ENCODE measurements around the gene IFIT5. TPM values are rescaled to one million over a fixed set of nuclear protein-coding genes. Genes with fewer than 3 reads are reported as not detected.

IFIT5 gene
- polyA plus RNA-seq, result 10 to 100 TPM in 1 of 4 donors, 1 to 10 TPM in 3; 4.5 to 12.9 (median 7.9) TPM
- long read RNA-seq, donor 1, full-length matches to known transcripts, result 23 of 23 reads
- long read RNA-seq, donor 1, partial matches to known transcripts, result 0 of 23 reads
- long read RNA-seq, donor 1, other reads (novel, unspliced or antisense), result 0 of 23 reads
- long read RNA-seq, donor 2, full-length matches to known transcripts, result 6 of 6 reads
- long read RNA-seq, donor 2, partial matches to known transcripts, result 0 of 6 reads
- long read RNA-seq, donor 2, other reads (novel, unspliced or antisense), result 0 of 6 reads
- long read RNA-seq, donor 3, full-length matches to known transcripts, result 8 of 8 reads
- long read RNA-seq, donor 3, partial matches to known transcripts, result 0 of 8 reads
- long read RNA-seq, donor 3, other reads (novel, unspliced or antisense), result 0 of 8 reads
- long read RNA-seq, donor 4, full-length matches to known transcripts, result 1 of 1 reads
- long read RNA-seq, donor 4, partial matches to known transcripts, result 0 of 1 reads
- long read RNA-seq, donor 4, other reads (novel, unspliced or antisense), result 0 of 1 reads
- long read RNA-seq, donor 5, full-length matches to known transcripts, result 1 of 1 reads
- long read RNA-seq, donor 5, partial matches to known transcripts, result 0 of 1 reads
- long read RNA-seq, donor 5, other reads (novel, unspliced or antisense), result 0 of 1 reads
- long read RNA-seq, donor 6, full-length matches to known transcripts, result 10 of 10 reads
- long read RNA-seq, donor 6, partial matches to known transcripts, result 0 of 10 reads
- long read RNA-seq, donor 6, other reads (novel, unspliced or antisense), result 0 of 10 reads
- long read RNA-seq, donor 7, result 0 reads
- long read RNA-seq, donor 8, result 0 reads
- long read RNA-seq, donor 9, full-length matches to known transcripts, result 2 of 2 reads
- long read RNA-seq, donor 9, partial matches to known transcripts, result 0 of 2 reads
- long read RNA-seq, donor 9, other reads (novel, unspliced or antisense), result 0 of 2 reads
- long read RNA-seq, donor 10, full-length matches to known transcripts, result 8 of 8 reads
- long read RNA-seq, donor 10, partial matches to known transcripts, result 0 of 8 reads
- long read RNA-seq, donor 10, other reads (novel, unspliced or antisense), result 0 of 8 reads

- Histone ChIP-seq H3K27me3 (ENCODE audit: control insufficient read depth in 3 of 3, insufficient read depth in 3 of 3, low read length in 3 of 3) (no peaks in the 10 kb centered on the region), H3K4me1 (ENCODE audit: control insufficient read depth in 3 of 3, insufficient read depth in 2 of 3, low read depth in 1 of 3, low read length in 2 of 3) (peaks cover 0 to 20% (median 16%) of the 10 kb centered on the region in 3 donors), H3K27ac (ENCODE audit: low read depth in 1 of 3, low read length in 2 of 3) (peak within 1 kb of the TSS; percentile 92 to 99 (median 94)), H3K36me3 (ENCODE audit: control insufficient read depth in 3 of 3, insufficient read depth in 2 of 3, low read depth in 1 of 3, low read length in 3 of 3) (peaks cover 0 to 6% (median 6%) of the 10 kb centered on the region in 3 donors), H3K9me3 (ENCODE audit: control insufficient read depth in 2 of 2, insufficient read depth in 1 of 2, low read depth in 1 of 2, low read length in 1 of 2) (peaks cover 0 to 3% of the 10 kb centered on the region in 2 donors), H3K4me3 (ENCODE audit: low read depth in 1 of 3, low read length in 3 of 3) (peak within 1 kb of the TSS; percentile 65 to 89 (median 79))
- FAIRE-seq, result no peak
- 0 to 1% (median 0%) methylated on average over 48 of the region's 48 CpGs for WGBS, 3 donors
- peak; percentile 87 to 94 for DNase-seq
Measured at GRCh38 chr10:89414146-89414878, at the start of gene IFIT5. Gene IFIT5, plus strand, starts transcription at chr10:89414568. Its CDS starts 231 bp downstream, at chr10:89414799.

DNA sequence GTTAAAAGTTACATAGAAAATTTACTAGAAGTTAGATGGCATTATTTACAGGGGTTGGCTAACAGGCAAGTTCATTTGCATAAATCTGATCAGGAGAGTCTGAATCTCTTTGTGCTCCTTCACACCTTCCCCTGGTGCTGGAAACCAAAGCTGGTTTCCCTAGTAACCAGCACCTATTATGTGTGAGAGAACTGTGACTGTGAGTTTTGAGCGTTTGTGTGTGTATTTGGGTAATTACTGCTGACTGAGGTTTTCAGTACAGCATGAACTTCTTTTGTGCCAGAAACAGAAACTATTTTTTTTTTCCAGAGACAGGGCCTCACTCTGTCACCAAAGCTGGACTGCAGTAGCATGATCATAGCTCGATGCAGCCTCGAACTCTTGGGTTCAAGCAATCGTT, 46.8 kb upstream of the IFIT5 start:
- Histone ChIP-seq H3K36me3 (ENCODE audit: control insufficient read depth in 3 of 3, insufficient read depth in 2 of 3, low read depth in 1 of 3, low read length in 3 of 3) (no peaks in the 10 kb centered on the region), H3K4me1 (ENCODE audit: control insufficient read depth in 3 of 3, insufficient read depth in 2 of 3, low read depth in 1 of 3, low read length in 2 of 3) (peaks cover 0 to 15% (median 0%) of the 10 kb centered on the region in 3 donors), H3K27me3 (ENCODE audit: control insufficient read depth in 3 of 3, insufficient read depth in 3 of 3, low read length in 3 of 3) (no peaks in the 10 kb centered on the region), H3K27ac (ENCODE audit: low read depth in 1 of 3, low read length in 2 of 3) (no peak overlapping the region), H3K9me3 (ENCODE audit: control insufficient read depth in 2 of 2, insufficient read depth in 1 of 2, low read depth in 1 of 2, low read length in 1 of 2) (no peaks in the 10 kb centered on the region), H3K4me3 (ENCODE audit: low read depth in 1 of 3, low read length in 3 of 3) (no peak overlapping the region)
- DNase-seq (peak in 1 of 2 donors; percentile 32), FAIRE-seq (no peak)
- 52 to 67% (median 55%) methylated on average over 4 of the region's 4 CpGs for WGBS, 3 donors

DNA sequence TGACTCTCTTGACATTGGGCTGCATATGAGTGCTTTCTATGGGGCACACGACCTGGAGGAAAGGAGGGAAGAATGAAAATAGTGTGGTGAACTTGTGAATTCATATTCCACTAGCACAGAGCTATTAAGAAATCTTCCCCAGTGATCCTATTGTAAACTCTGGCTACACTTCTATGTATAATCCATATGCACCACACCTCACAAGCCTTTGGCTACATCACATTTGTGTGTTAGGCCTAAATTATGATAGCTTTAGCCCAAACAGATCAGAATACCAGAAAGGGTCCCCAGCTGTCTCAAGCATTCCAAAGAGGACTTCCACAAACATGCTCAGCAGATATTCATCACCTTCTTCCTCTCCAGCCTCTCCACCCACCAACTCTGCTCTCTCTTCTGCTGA, 46.2 kb upstream of the IFIT5 start:
- no peak overlapping the region for H3K27ac ChIP-seq (ENCODE audit: low read depth in 1 of 3, low read length in 2 of 3)
- H3K4me3 ChIP-seq (ENCODE audit: low read depth in 1 of 3, low read length in 3 of 3), result no peak overlapping the region

GRCh38 chr10:89369156-89370105, 44.9 kb upstream of the IFIT5 start:
- FAIRE-seq, result no peak
- H3K36me3 ChIP-seq (ENCODE audit: control insufficient read depth in 3 of 3, insufficient read depth in 2 of 3, low read depth in 1 of 3, low read length in 3 of 3), result no peaks in the 10 kb centered on the region
- H3K27me3 ChIP-seq (ENCODE audit: control insufficient read depth in 3 of 3, insufficient read depth in 3 of 3, low read length in 3 of 3), result no peaks in the 10 kb centered on the region
- DNase-seq, result peak in 1 of 2 donors; percentile 49
- peaks cover 0 to 26% (median 0%) of the 10 kb centered on the region in 3 donors for H3K4me1 ChIP-seq (ENCODE audit: control insufficient read depth in 3 of 3, insufficient read depth in 2 of 3, low read depth in 1 of 3, low read length in 2 of 3)
- H3K4me3 ChIP-seq (ENCODE audit: low read depth in 1 of 3, low read length in 3 of 3), result no peak overlapping the region
- H3K27ac ChIP-seq (ENCODE audit: low read depth in 1 of 3, low read length in 2 of 3), result no peak overlapping the region
- WGBS, 3 donors, result 49 to 55% (median 53%) methylated on average over 5 of the region's 5 CpGs
- H3K9me3 ChIP-seq (ENCODE audit: control insufficient read depth in 2 of 2, insufficient read depth in 1 of 2, low read depth in 1 of 2, low read length in 1 of 2), result no peaks in the 10 kb centered on the region

More for the DNA sequence above, 46.2 kb upstream of the IFIT5 start:
- H3K9me3 ChIP-seq (ENCODE audit: control insufficient read depth in 2 of 2, insufficient read depth in 1 of 2, low read depth in 1 of 2, low read length in 1 of 2), result no peaks in the 10 kb centered on the region
- DNase-seq (no peak), FAIRE-seq (no peak)
- no peaks in the 10 kb centered on the region for H3K27me3 ChIP-seq (ENCODE audit: control insufficient read depth in 3 of 3, insufficient read depth in 3 of 3, low read length in 3 of 3)
- peaks cover 0 to 13% (median 0%) of the 10 kb centered on the region in 3 donors for H3K4me1 ChIP-seq (ENCODE audit: control insufficient read depth in 3 of 3, insufficient read depth in 2 of 3, low read depth in 1 of 3, low read length in 2 of 3)
- 47 to 65% (median 65%) methylated on average over 1 of the region's 1 CpG for WGBS, 3 donors
- no peaks in the 10 kb centered on the region for H3K36me3 ChIP-seq (ENCODE audit: control insufficient read depth in 3 of 3, insufficient read depth in 2 of 3, low read depth in 1 of 3, low read length in 3 of 3)

DNA sequence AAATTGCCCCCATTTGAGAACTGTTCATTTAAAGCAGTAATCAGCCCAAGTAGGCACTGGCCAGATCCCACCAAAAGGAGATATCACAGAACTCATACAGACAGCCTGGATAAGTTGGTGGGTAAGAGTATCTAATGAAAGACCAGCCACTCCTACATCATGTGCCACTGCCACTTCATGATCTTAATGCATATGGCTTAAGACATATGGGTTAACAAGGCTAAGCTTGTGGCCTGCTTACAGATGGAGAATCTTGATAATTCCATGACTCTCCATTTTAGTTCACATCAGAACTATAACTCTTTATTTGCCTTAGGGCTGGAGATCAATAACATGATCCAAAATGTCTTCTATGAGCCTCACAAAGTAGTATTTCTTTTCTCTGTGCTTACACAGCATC, 43.3 kb upstream of the IFIT5 start:
- DNase-seq (no peak), FAIRE-seq (no peak)
- Histone ChIP-seq H3K9me3 (ENCODE audit: control insufficient read depth in 2 of 2, insufficient read depth in 1 of 2, low read depth in 1 of 2, low read length in 1 of 2) (no peaks in the 10 kb centered on the region), H3K36me3 (ENCODE audit: control insufficient read depth in 3 of 3, insufficient read depth in 2 of 3, low read depth in 1 of 3, low read length in 3 of 3) (no peaks in the 10 kb centered on the region), H3K4me1 (ENCODE audit: control insufficient read depth in 3 of 3, insufficient read depth in 2 of 3, low read depth in 1 of 3, low read length in 2 of 3) (peaks cover 0 to 34% (median 3%) of the 10 kb centered on the region in 3 donors), H3K4me3 (ENCODE audit: low read depth in 1 of 3, low read length in 3 of 3) (no peak overlapping the region), H3K27ac (ENCODE audit: low read depth in 1 of 3, low read length in 2 of 3) (no peak overlapping the region), H3K27me3 (ENCODE audit: control insufficient read depth in 3 of 3, insufficient read depth in 3 of 3, low read length in 3 of 3) (no peaks in the 10 kb centered on the region)

GRCh38 chr10:89371987-89372386, 42.4 kb upstream of the IFIT5 start:
- no peak for FAIRE-seq

More at GRCh38 chr10:89371987-89372386, 42.4 kb upstream of the IFIT5 start:
- Histone ChIP-seq H3K4me1 (ENCODE audit: control insufficient read depth in 3 of 3, insufficient read depth in 2 of 3, low read depth in 1 of 3, low read length in 2 of 3) (peaks cover 0 to 34% (median 3%) of the 10 kb centered on the region in 3 donors), H3K27ac (ENCODE audit: low read depth in 1 of 3, low read length in 2 of 3) (no peak overlapping the region), H3K27me3 (ENCODE audit: control insufficient read depth in 3 of 3, insufficient read depth in 3 of 3, low read length in 3 of 3) (no peaks in the 10 kb centered on the region), H3K9me3 (ENCODE audit: control insufficient read depth in 2 of 2, insufficient read depth in 1 of 2, low read depth in 1 of 2, low read length in 1 of 2) (no peaks in the 10 kb centered on the region), H3K4me3 (ENCODE audit: low read depth in 1 of 3, low read length in 3 of 3) (no peak overlapping the region), H3K36me3 (ENCODE audit: control insufficient read depth in 3 of 3, insufficient read depth in 2 of 3, low read depth in 1 of 3, low read length in 3 of 3) (no peaks in the 10 kb centered on the region)
- peak in 1 of 2 donors; percentile 31 for DNase-seq
- WGBS, 3 donors, result 18 to 61% (median 50%) methylated on average over 3 of the region's 3 CpGs

Measured in small intestine (tissue), 16 donors.